Breast epithelium (tissue), 4 donors: ENCODE results near the gene BTBD19. TPM values are rescaled to one million over a fixed set of nuclear protein-coding genes. Genes with fewer than 3 reads are reported as not detected.
A peak's percentile ranks its signal among the peaks of the same experiment; 100 is the strongest.
"Not testable (repeated sequence)": the region's sequence is repeated elsewhere in the genome, so short reads cannot be mapped to it uniquely, and the experiment has no call there.

ENCODE experiments used
- DNase-seq, 2 donors: peaks; one replicate each; pipeline ENCODE4 v3.0.0-alpha.2; 2019; ENCODE audit warnings: low spot score in 2 of 2
- H3K27ac ChIP-seq, 2 donors: fragments of 200-600 bp; sonication (generic) in 1 of 2; one replicate each; pipeline ENCODE4 v1.5.1; 2016 to 2019; ENCODE audit warnings: mild to moderate bottlenecking in 1 of 2
- H3K27me3 ChIP-seq, 2 donors: fragments of 200-600 bp; sonication (generic) in 1 of 2; one replicate each; pipeline versions ENCODE4 v1.5.1 to v1.6.0; 2017 to 2019; ENCODE audit warnings: control low read depth in 1 of 2, mild to moderate bottlenecking in 1 of 2
- H3K36me3 ChIP-seq: fragments of 200-600 bp; one replicate; pipeline ENCODE4 v1.5.1; 2019
- H3K4me1 ChIP-seq, 2 donors: fragments of 200-600 bp; sonication (generic); one replicate each; pipeline ENCODE4 v1.5.1; 2016 to 2019; ENCODE audit warnings: control low read depth in 1 of 2
- H3K4me3 ChIP-seq, 3 donors: fragments of 200-600 bp; sonication (generic); 1 replicate in 2 of 3; 2 replicates in 1 of 3; pipeline ENCODE4 v1.5.1; 2016 to 2019; ENCODE audit warnings: mild to moderate bottlenecking in 3 of 3, moderate library complexity in 2 of 3
- H3K9me3 ChIP-seq, 2 donors: fragments of 200-600 bp; sonication (generic) in 1 of 2; one replicate each; pipeline ENCODE4 v1.5.1; 2016 to 2019; ENCODE audit warnings: control low read depth in 1 of 2
- CTCF ChIP-seq, 3 donors: fragments of 450-650 bp; IDR thresholded peaks; one replicate each; pipeline ENCODE4 v1.5.1; 2016 to 2017; ENCODE audit warnings: antibody characterized with exemption in 3 of 3, mild to moderate bottlenecking in 3 of 3, moderate library complexity in 3 of 3
- POLR2A ChIP-seq: fragments of 450-650 bp; IDR thresholded peaks from one replicate; pipeline ENCODE4 v1.6.1; 2016; ENCODE audit warnings: antibody characterized with exemption, mild to moderate bottlenecking, moderate library complexity
- POLR2AphosphoS5 ChIP-seq, 3 donors: sonication (generic); formaldehyde crosslinking; IDR thresholded peaks; one replicate each; pipeline ENCODE4 v1.6.1; 2017; ENCODE audit warnings: antibody characterized with exemption in 3 of 3
- intact Hi-C: fragments of 100-400 bp; cut with DNase I; formaldehyde crosslinking; loops from one replicate; pipeline ENCODE4 v1.15.1; 2023; ENCODE audit warnings: low total_unique reads
- total RNA-seq, 3 donors: library from RNA; depleted of rRNA; stranded (reverse); fragments of >200 nt; gene quantifications; one replicate each; pipeline ENCODE4 v1.1.0, GENCODE V29; 2016

BTBD19 gene
- 1 to 10 TPM; 3.8 to 7.0 (median 6.9) TPM for total RNA-seq

GRCh38 chr1:44808063-44808937, at the start of gene BTBD19:
Gene BTBD19 (plus strand): TSS chr1:44808523. CDS start chr1:44808821, 298 bp downstream.
- Histone ChIP-seq H3K36me3 (no peaks in the 10 kb centered on the region), H3K27ac (peak within 1 kb of the TSS; percentile 100), H3K9me3 (no peaks in the 10 kb centered on the region), H3K27me3 (no peaks in the 10 kb centered on the region), H3K4me3 (peak within 1 kb of the TSS; percentile 28 to 41 (median 34)), H3K4me1 (peaks cover 30 to 43% of the 10 kb centered on the region in 2 donors)
- no peak for TF ChIP-seq POLR2AphosphoS5 (IDR thresholded peaks at IDR 0.05)
- TF ChIP-seq POLR2A, result no peak
- no peak for TF ChIP-seq CTCF (IDR thresholded peaks at IDR 0.05)
- intact Hi-C loops, result no loop called here
- peak; percentile 64 to 67 for DNase-seq

GRCh38 chr1:44759077-44759476, 49.2 kb upstream of the BTBD19 start:
- no peaks in the 10 kb centered on the region for H3K27me3 ChIP-seq
- no peak overlapping the region for H3K4me3 ChIP-seq
- DNase-seq, result no peak
- no peaks in the 10 kb centered on the region for H3K4me1 ChIP-seq
- TF ChIP-seq POLR2A (no peak), CTCF (IDR thresholded peaks at IDR 0.05) (no peak), POLR2AphosphoS5 (IDR thresholded peaks at IDR 0.05) (no peak)
- H3K36me3 ChIP-seq, result no peaks in the 10 kb centered on the region
- H3K27ac ChIP-seq, result no peak overlapping the region
- H3K9me3 ChIP-seq, result no peaks in the 10 kb centered on the region
- intact Hi-C loops, result no loop called here

GRCh38 chr1:44760876-44761275, 47.4 kb upstream of the BTBD19 start:
- no peak for DNase-seq
- Histone ChIP-seq H3K36me3 (no peaks in the 10 kb centered on the region), H3K4me1 (no peaks in the 10 kb centered on the region), H3K27me3 (no peaks in the 10 kb centered on the region), H3K9me3 (no peaks in the 10 kb centered on the region), H3K4me3 (no peak overlapping the region), H3K27ac (no peak overlapping the region)
- TF ChIP-seq CTCF (IDR thresholded peaks at IDR 0.05), result no peak
- no peak for TF ChIP-seq POLR2A
- no peak for TF ChIP-seq POLR2AphosphoS5 (IDR thresholded peaks at IDR 0.05)
- intact Hi-C loops, result no loop called here

- intact Hi-C loops, H3K9me3 ChIP-seq, H3K4me1 ChIP-seq, H3K4me3 ChIP-seq, H3K27me3 ChIP-seq, DNase-seq, H3K36me3 ChIP-seq, H3K27ac ChIP-seq: not testable (repeated sequence)
These were observed 41.9 kb upstream of the BTBD19 start for GRCh38 chr1:44766421-44766820.

GRCh38 chr1:44775078-44775929, 33.0 kb upstream of the BTBD19 start, which contains the start of gene RPS8:
Gene RPS8 (plus strand): TSS chr1:44775540. CDS start chr1:44775597, 57 bp downstream.
- intact Hi-C loops, result no loop called here
- peak within 1 kb of the TSS; percentile 81 to 87 (median 85) for H3K4me3 ChIP-seq
- H3K9me3 ChIP-seq, result no peaks in the 10 kb centered on the region
- TF ChIP-seq CTCF (IDR thresholded peaks at IDR 0.05), result peak in 1 of 3 donors; percentile 15
- TF ChIP-seq POLR2A, result peak; percentile 97
- TF ChIP-seq POLR2AphosphoS5 (IDR thresholded peaks at IDR 0.05), result peak; percentile 97 to 99 (median 98)
- H3K27me3 ChIP-seq, result no peaks in the 10 kb centered on the region
- DNase-seq, result peak; percentile 89 to 93
- peaks cover 0 to 5% of the 10 kb centered on the region in 2 donors for H3K4me1 ChIP-seq
- no peaks in the 10 kb centered on the region for H3K36me3 ChIP-seq
- peak within 1 kb of the TSS; percentile 96 to 99 for H3K27ac ChIP-seq
